ENCODE measurements around the gene ZNF581. TPM values are rescaled to one million over a fixed set of nuclear protein-coding genes. Genes with fewer than 3 reads are reported as not detected.

The ZNF581 gene
- total and polyA plus RNA-seq, 9 donors = 15.1 to 37.6 (median 27.0) TPM

DNA sequence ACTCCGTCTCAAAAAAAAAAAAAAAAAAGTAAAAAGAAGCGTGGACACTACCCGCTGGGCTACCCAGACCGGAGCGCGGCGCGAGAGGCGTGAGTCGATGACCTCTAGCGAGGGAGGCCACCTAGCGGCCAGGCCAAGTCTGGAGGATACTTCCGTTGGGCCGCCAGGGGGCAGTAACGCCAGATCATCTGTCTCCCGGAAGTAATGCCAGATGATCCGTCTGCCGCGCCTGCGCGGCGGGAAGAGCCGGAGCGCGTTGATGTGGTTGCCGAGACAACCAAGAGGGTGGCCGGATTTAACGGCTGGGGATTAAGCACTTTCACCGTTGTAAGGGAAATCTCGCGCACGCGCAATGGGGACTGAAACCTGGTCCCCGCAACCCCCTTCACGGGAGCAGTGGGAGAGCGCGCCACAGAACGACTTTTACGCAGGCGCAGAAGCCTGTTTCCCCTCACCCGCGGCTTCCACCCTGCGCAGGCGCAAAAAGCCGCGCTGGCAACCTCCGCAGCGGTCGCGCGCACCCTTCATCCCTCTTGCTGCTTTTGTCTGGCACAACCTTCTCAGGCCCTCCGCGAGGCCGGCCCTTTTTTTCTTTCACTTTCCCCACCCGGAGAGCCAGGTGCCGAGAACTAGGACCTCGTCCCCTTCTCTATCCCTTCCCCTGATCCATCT, 10.3 kb downstream of the ZNF581 start:
- H3K36me3 ChIP-seq (ENCODE audit: control insufficient read depth, insufficient read depth, low read length) = peaks cover 32% of the 10 kb centered on the region
- H3K4me3 ChIP-seq (ENCODE audit: low read length) = peak overlapping the region; percentile 96
- H3K9me3 ChIP-seq (replicated peaks; ENCODE audit: control insufficient read depth, low read depth, low read length) = no peaks in the 10 kb centered on the region
- H3K27ac ChIP-seq (ENCODE audit: low read length) = peak overlapping the region; percentile 100
- DNase-seq = peak; percentile 100
- peaks cover 38% of the 10 kb centered on the region for H3K4me1 ChIP-seq (ENCODE audit: control insufficient read depth, insufficient read depth, low read length)
- WGBS (ENCODE audit: insufficient coverage) = under 1% methylated on average over 55 of the region's 57 CpGs
- H3K27me3 ChIP-seq (ENCODE audit: control insufficient read depth, insufficient read depth, low read length) = no peaks in the 10 kb centered on the region

DNA sequence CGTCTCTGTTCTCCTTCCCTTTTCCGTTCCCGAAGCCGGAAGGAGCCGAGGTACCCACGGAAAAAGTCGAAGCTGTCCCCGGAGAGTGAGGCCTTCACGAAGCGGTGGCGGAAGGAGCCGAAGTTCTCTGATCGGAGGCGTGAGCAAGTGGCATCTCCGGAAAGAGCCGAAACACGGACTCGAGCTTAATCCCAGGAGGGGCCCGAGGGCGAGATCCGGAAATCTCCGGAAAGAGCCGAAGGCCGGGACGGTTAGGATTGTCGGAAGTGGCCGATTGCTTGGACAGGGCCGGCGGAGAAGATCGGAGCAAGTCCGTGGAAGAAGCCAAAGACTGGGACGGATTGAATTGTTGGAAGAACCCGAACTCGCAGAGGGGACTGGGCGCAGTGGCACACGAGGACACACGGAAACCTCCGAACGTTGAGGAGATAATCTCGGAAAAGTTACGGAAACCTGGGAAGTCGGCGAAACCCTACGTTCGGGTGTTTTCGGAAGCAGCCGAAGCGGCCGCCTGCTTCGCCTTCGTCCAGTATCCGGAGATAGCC, 10.9 kb downstream of the ZNF581 start:
- Histone ChIP-seq H3K27ac (ENCODE audit: low read length) (peak overlapping the region; percentile 100), H3K36me3 (ENCODE audit: control insufficient read depth, insufficient read depth, low read length) (peaks cover 39% of the 10 kb centered on the region), H3K9me3 (replicated peaks; ENCODE audit: control insufficient read depth, low read depth, low read length) (no peaks in the 10 kb centered on the region), H3K4me1 (ENCODE audit: control insufficient read depth, insufficient read depth, low read length) (peaks cover 33% of the 10 kb centered on the region), H3K4me3 (ENCODE audit: low read length) (peak overlapping the region; percentile 96), H3K27me3 (ENCODE audit: control insufficient read depth, insufficient read depth, low read length) (no peaks in the 10 kb centered on the region)
- WGBS (ENCODE audit: insufficient coverage) = under 1% methylated on average over 43 of the region's 52 CpGs
- peak; percentile 100 for DNase-seq

DNA sequence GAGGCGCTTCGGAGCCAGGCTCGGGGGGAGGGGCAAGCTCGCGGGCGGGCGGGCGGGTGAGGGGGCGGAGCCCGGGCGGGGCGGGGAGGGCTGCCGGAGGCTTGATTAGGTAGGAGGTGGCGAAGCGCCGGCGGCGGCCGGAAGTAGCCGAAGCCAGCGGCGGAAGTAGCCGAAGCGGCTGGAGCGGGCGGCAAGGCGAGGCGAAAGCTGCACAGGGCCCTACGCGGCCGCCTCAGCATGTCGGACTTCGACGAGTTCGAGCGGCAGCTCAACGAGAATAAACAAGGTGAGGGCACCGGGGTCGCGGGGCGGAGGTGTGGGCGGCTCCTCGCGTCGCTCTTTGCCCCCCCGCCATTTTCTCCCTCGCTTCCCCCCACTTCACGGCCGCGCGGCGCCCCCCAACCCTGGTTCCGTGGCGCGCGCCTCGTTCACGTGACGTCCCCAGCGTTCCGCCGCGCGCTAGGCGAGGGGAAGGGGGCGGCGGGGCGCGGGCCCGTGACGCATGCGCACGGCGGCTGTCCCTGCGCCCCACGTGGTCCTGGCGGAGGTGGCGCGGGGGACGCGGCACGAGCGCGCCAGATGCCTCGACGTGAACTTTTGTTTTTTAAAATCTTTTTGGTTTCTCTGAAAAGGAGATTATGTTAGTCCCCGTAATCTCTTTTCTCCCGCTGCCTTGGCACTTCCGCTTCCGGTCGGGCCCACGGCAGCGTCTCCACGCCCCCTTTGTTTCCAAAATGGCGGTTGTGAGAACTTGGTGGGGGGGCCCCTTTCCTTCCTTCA, 11.6 kb downstream of the ZNF581 start, which contains the start of gene U2AF2:
Gene U2AF2, plus strand, starts transcription at position 168 of the 780 bp plus-strand sequence. Its CDS starts 70 bp downstream, at position 238.
- Histone ChIP-seq H3K27me3 (ENCODE audit: control insufficient read depth, insufficient read depth, low read length) (no peaks in the 10 kb centered on the region), H3K4me1 (ENCODE audit: control insufficient read depth, insufficient read depth, low read length) (peaks cover 28% of the 10 kb centered on the region), H3K27ac (ENCODE audit: low read length) (peak within 1 kb of the TSS; percentile 100), H3K36me3 (ENCODE audit: control insufficient read depth, insufficient read depth, low read length) (peaks cover 43% of the 10 kb centered on the region), H3K4me3 (ENCODE audit: low read length) (peak within 1 kb of the TSS; percentile 96), H3K9me3 (replicated peaks; ENCODE audit: control insufficient read depth, low read depth, low read length) (no peaks in the 10 kb centered on the region)
- 1% methylated on average over 70 of the region's 95 CpGs for WGBS (ENCODE audit: insufficient coverage)
- peak; percentile 98 for DNase-seq

DNA sequence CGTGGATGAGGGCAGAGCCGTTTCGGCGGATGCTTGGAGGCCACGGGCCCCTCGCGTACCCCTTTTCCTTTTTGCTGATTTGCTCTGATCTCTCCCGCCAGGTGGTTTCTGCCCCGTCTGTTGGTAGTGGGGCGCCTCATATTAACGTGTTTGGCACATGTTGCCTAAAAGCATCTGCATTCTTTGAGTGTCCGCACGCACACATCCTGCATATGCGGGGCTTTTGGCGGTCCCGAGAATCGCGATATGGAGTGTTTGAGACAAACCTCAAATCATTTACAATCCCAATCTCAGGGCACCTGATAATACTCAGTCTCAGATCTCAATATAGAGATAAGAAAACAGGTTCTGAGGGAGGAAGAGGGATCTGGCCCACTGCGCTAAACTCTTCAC, 12.2 kb downstream of the ZNF581 start:
- H3K9me3 ChIP-seq (replicated peaks; ENCODE audit: control insufficient read depth, low read depth, low read length) = no peaks in the 10 kb centered on the region
- 0% methylated on average over 12 of the region's 19 CpGs for WGBS (ENCODE audit: insufficient coverage)
- peaks cover 43% of the 10 kb centered on the region for H3K36me3 ChIP-seq (ENCODE audit: control insufficient read depth, insufficient read depth, low read length)
- H3K27me3 ChIP-seq (ENCODE audit: control insufficient read depth, insufficient read depth, low read length) = no peaks in the 10 kb centered on the region
- DNase-seq = no peak
- H3K27ac ChIP-seq (ENCODE audit: low read length) = peak overlapping the region; percentile 100
- H3K4me3 ChIP-seq (ENCODE audit: low read length) = peak overlapping the region; percentile 96
- peaks cover 28% of the 10 kb centered on the region for H3K4me1 ChIP-seq (ENCODE audit: control insufficient read depth, insufficient read depth, low read length)

DNA sequence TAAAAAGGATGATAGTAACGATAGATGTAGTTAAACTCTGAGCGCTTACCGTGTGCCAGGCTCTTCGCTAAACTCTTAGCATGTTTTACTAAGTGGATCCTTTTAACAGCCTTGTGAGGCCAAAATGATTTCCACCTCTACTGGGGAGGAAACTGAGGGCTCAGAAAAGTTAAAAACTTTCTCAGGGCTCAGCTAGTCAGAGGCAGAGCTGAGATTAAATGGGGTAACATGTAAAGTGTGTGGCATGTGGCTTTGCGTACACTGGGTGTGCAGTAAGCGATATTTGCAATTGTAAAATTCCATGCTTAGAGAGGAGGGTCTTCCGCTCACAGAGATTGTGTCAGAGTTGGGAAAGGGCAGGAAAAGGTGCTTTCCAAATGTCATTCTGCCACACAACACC, 13.1 kb downstream of the ZNF581 start:
- Histone ChIP-seq H3K4me1 (ENCODE audit: control insufficient read depth, insufficient read depth, low read length) (peaks cover 28% of the 10 kb centered on the region), H3K36me3 (ENCODE audit: control insufficient read depth, insufficient read depth, low read length) (peaks cover 47% of the 10 kb centered on the region), H3K27ac (ENCODE audit: low read length) (no peak overlapping the region), H3K27me3 (ENCODE audit: control insufficient read depth, insufficient read depth, low read length) (no peaks in the 10 kb centered on the region), H3K4me3 (ENCODE audit: low read length) (peak overlapping the region; percentile 96), H3K9me3 (replicated peaks; ENCODE audit: control insufficient read depth, low read depth, low read length) (no peaks in the 10 kb centered on the region)
- WGBS (ENCODE audit: insufficient coverage) = 63% methylated on average over 4 of the region's 7 CpGs
- DNase-seq = no peak

DNA sequence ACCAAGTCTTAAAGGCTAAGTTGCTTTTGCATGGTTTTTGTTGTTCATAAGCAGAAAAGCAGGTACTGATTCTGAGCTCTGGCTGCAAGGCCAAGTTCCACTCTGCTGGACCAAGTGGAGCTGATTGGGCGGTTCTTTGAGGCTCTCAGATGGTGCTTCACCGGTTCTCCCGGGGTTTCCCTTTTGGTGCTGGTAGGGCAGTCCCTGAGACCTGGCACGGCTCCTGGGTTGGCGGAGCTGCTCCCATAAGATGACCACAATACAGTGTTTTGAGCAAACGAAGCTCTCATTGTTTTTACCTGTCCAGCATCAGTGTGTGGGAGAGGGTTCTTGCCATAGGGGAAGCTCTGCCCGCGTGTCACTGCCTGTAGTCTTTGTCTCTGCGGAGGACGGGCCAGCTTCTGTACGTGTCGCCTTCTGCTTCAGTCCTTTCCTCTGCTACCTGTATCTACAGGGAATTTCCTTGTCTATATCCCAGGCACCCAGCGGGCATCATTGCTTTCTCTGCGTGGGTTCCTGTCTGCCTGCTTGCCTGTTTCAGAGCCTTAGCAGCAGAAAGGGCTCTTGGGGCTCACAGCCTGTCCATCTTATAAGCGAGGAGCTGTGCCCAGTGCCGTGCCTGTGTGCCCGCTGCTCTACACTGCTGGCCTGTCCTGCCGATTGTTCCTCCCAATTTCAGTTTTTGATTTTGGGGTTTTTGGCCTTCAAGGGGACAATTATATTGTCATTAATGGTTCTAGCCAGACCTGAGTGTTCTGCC, 13.7 kb downstream of the ZNF581 start:
- no peaks in the 10 kb centered on the region for H3K27me3 ChIP-seq (ENCODE audit: control insufficient read depth, insufficient read depth, low read length)
- no peaks in the 10 kb centered on the region for H3K9me3 ChIP-seq (replicated peaks; ENCODE audit: control insufficient read depth, low read depth, low read length)
- peak; percentile 30 for DNase-seq
- peaks cover 49% of the 10 kb centered on the region for H3K36me3 ChIP-seq (ENCODE audit: control insufficient read depth, insufficient read depth, low read length)
- 58% methylated on average over 11 of the region's 18 CpGs for WGBS (ENCODE audit: insufficient coverage)
- no peak overlapping the region for H3K27ac ChIP-seq (ENCODE audit: low read length)
- H3K4me3 ChIP-seq (ENCODE audit: low read length) = no peak overlapping the region
- peaks cover 28% of the 10 kb centered on the region for H3K4me1 ChIP-seq (ENCODE audit: control insufficient read depth, insufficient read depth, low read length)

DNA sequence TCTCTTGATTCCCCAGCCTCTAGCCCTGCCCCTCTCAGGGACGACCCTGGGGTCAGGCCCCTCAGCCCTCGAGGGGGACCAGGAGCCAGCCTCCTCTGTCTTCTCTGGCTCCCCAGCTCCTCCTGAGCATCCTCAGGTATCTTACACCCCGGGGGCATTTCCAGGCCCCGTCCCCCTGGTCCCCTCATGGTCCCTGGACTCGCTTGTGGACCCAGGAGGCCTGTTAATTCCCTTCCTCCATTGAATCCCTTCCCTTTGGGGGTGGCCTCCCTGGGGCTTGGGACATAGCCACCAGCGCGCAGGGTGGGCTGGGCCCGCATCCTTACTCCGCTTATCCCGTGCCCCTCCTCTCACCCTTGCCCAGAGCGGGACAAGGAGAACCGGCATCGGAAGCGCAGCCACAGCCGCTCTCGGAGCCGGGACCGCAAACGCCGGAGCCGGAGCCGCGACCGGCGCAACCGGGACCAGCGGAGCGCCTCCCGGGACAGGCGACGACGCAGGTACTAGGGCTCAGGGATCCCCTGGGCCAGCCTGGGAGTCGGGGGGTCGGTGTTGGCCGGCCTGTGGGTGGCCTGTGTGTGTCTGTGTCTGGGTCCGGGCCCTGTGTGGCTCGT, 15.5 kb downstream of the ZNF581 start:
- Histone ChIP-seq H3K27ac (ENCODE audit: low read length) (no peak overlapping the region), H3K27me3 (ENCODE audit: control insufficient read depth, insufficient read depth, low read length) (no peaks in the 10 kb centered on the region), H3K4me3 (ENCODE audit: low read length) (no peak overlapping the region), H3K36me3 (ENCODE audit: control insufficient read depth, insufficient read depth, low read length) (peaks cover 61% of the 10 kb centered on the region), H3K9me3 (replicated peaks; ENCODE audit: control insufficient read depth, low read depth, low read length) (no peaks in the 10 kb centered on the region), H3K4me1 (ENCODE audit: control insufficient read depth, insufficient read depth, low read length) (peaks cover 25% of the 10 kb centered on the region)
- DNase-seq = no peak
- 86% methylated on average over 37 of the region's 37 CpGs for WGBS (ENCODE audit: insufficient coverage)

DNA sequence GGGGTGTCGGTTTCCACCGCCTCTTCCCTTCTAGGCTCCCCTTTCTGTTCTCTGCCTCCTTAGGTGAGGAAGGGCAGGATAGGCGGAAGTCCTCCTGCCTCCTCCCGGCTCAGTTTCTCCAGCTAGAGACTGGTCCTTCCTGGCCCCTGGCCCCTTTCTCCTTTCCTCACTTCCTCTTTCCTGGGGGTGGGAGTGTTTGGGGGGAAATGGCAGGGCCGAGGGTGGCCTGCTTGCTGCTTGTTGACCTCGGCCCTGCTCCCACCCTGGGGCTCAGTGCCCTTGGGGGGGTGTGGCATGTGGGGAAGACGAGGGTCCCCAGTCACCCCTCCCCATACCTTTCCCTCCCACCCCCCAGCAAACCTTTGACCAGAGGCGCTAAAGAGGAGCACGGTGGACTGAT, 16.4 kb downstream of the ZNF581 start:
- no peak overlapping the region for H3K4me3 ChIP-seq (ENCODE audit: low read length)
- H3K27me3 ChIP-seq (ENCODE audit: control insufficient read depth, insufficient read depth, low read length) = no peaks in the 10 kb centered on the region
- peaks cover 25% of the 10 kb centered on the region for H3K4me1 ChIP-seq (ENCODE audit: control insufficient read depth, insufficient read depth, low read length)
- DNase-seq = no peak
- H3K27ac ChIP-seq (ENCODE audit: low read length) = no peak overlapping the region
- no peaks in the 10 kb centered on the region for H3K9me3 ChIP-seq (replicated peaks; ENCODE audit: control insufficient read depth, low read depth, low read length)
- WGBS (ENCODE audit: insufficient coverage) = 86% methylated on average over 3 of the region's 9 CpGs
- peaks cover 70% of the 10 kb centered on the region for H3K36me3 ChIP-seq (ENCODE audit: control insufficient read depth, insufficient read depth, low read length)

DNA sequence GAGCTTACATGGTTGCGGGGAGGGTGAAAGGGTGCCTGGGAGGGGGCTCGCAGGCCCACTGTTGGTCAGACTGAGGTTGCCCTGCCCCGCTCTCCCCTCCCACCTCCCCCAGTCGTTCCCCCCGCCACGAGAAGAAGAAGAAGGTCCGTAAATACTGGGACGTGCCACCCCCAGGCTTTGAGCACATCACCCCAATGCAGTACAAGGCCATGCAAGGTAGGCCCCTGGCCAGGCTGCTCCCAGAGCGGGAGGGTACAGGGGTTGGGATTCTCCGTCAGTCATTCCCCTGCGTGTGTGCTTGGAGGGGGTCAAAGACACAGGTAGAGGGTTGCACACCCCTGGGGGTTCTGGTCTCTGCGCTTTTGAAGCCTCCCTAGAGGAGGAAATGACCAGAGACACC, 17.0 kb downstream of the ZNF581 start:
- Histone ChIP-seq H3K4me3 (ENCODE audit: low read length) (no peak overlapping the region), H3K36me3 (ENCODE audit: control insufficient read depth, insufficient read depth, low read length) (peaks cover 73% of the 10 kb centered on the region)

More for the DNA sequence above, 17.0 kb downstream of the ZNF581 start:
- 87% methylated on average over 6 of the region's 12 CpGs for WGBS (ENCODE audit: insufficient coverage)
- Histone ChIP-seq H3K4me1 (ENCODE audit: control insufficient read depth, insufficient read depth, low read length) (peaks cover 25% of the 10 kb centered on the region), H3K27me3 (ENCODE audit: control insufficient read depth, insufficient read depth, low read length) (no peaks in the 10 kb centered on the region), H3K27ac (ENCODE audit: low read length) (no peak overlapping the region), H3K9me3 (replicated peaks; ENCODE audit: control insufficient read depth, low read depth, low read length) (no peaks in the 10 kb centered on the region)
- DNase-seq = no peak
